ENCODE results near the gene TMEFF2. TPM values are rescaled to one million over a fixed set of nuclear protein-coding genes. Genes with fewer than 3 reads are reported as not detected.
"Not testable (repeated sequence)": the region's sequence is repeated elsewhere in the genome, so short reads cannot be mapped to it uniquely, and the experiment has no call there.

The TMEFF2 gene
- total RNA-seq, 1 experiment from 2014 or later: 2.2 TPM

DNA sequence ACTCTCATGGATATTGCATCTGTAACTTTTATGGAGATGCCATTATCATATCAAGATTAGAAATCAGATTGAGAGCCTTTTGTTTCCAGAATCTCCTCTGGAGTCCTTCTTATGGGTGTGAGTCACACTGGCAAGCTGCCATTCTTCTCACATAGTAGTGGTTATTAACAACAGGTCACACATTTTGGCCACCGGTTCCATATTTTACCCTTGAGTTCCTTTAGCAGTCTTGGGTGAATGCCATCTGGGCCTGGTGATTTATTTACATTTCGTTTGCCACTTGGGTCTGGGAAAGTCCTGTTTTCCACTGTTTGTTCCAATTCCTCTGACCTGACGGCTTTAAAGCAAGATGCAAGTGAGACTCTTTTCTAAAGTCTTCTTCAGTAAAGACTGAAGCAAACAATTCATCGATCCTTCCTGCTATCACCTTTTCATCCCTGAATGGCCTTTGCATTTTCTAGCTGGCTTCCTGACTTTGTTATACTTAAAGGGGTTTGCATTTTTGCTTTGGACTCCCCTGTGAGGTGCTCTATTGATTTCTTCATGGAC, 267.3 kb downstream of the TMEFF2 start:
- DNase-seq: peak; percentile 92
- Histone ChIP-seq H3K27me3 (no peaks in the 10 kb centered on the region), H3K9me3 (no peaks in the 10 kb centered on the region), H3K36me3 (no peaks in the 10 kb centered on the region), H3K4me3 (no peak overlapping the region)

GRCh38 chr2:191926671-191927070, 268.1 kb downstream of the TMEFF2 start:
- Histone ChIP-seq H3K4me3 (no peak overlapping the region), H3K27me3 (no peaks in the 10 kb centered on the region), H3K9me3 (no peaks in the 10 kb centered on the region), H3K36me3 (no peaks in the 10 kb centered on the region)
- no peak for DNase-seq

GRCh38 chr2:191923652-191923997, 271.1 kb downstream of the TMEFF2 start:
- Histone ChIP-seq H3K4me3 (no peak overlapping the region), H3K9me3 (no peaks in the 10 kb centered on the region), H3K27me3 (no peaks in the 10 kb centered on the region), H3K36me3 (no peaks in the 10 kb centered on the region)
- DNase-seq: no peak

DNA sequence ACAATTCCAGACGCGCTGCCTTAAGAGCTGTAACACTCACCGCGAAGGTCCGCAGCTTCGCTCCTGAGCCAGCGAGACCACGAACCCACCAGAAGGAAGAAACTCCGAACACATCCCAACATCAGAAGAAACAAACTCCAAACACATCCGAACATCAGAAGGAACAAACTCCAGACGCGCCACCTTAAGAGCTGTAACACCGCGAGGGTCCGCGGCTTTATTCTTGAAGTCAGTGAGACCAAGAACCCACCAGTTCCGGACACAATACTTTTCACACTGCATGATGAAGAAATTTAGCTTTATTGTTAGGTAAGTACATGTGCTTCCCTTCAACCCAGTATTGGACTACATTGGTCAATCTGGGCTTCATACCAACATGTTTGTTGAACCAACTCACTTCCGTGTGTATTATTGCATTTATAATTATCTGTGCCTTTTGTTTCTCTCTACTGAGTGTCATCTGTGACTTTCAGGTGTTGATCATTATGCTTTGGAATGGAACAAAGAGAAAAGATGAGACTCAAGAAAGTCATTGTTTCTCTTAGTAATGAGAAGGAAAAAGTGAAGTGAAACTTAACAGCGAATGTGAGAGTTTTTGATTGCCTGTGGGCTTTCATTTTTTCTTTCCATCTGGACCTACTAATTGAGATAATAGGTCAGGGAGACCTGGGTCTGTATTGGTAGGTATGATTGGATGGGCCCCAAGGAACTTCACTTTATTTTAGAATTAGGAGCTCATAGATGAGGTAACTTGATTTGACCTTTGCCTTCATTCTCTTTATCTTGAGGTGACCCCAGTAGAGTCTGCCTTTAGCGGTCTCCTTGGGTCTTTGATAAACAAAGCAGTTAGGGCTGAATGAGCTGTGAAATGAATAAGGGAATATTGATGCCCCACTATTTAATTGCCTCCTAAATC, 271.7 kb downstream of the TMEFF2 start:
- no peak for DNase-seq
- H3K36me3 ChIP-seq: no peaks in the 10 kb centered on the region
- H3K9me3 ChIP-seq: no peaks in the 10 kb centered on the region
- no peak overlapping the region for H3K4me3 ChIP-seq
- H3K27me3 ChIP-seq: no peaks in the 10 kb centered on the region

DNA sequence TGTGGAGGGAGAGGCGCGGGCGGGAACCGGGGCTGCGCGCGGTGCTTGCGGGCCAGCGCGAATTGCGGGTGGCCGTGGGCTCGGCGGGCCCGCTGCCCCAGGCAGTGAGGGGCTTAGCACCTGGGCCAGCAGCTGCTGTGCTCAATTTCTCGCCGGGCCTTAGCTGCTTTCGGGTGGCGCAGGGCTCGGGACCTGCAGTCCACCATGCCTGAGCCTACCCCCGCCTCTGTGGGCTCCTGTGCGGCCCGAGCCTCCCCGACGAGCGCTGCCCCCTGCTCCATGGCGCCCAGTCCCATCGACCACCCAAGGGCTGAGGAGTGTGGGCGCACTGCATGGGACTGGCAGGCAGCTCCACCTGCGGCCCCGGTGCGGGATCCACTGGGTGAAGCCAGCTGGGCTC, 273.1 kb downstream of the TMEFF2 start:
- not testable (repeated sequence) for DNase-seq, H3K9me3 ChIP-seq, H3K4me3 ChIP-seq, H3K27me3 ChIP-seq, H3K36me3 ChIP-seq

DNA sequence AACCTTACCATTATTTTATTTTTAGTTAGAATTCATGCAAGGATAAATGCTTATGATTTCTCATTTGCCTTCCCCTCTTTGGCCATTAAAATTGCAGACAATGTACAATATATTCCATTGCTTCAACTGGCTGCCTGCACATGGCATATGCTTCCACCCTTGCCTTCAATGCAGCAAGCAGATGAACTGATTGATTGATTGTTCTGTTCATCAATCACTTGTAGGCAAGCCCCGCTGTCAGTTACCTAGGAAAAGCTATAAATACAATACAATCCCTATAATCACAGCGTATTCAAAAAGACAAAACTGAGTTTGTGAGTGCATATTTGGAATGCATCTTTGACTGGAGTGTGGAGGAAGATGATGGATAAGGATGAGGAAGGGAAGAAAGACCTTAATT, 274.2 kb downstream of the TMEFF2 start:
- Histone ChIP-seq H3K4me3 (no peak overlapping the region), H3K9me3 (no peaks in the 10 kb centered on the region), H3K27me3 (no peaks in the 10 kb centered on the region), H3K36me3 (no peaks in the 10 kb centered on the region)
- no peak for DNase-seq

DNA sequence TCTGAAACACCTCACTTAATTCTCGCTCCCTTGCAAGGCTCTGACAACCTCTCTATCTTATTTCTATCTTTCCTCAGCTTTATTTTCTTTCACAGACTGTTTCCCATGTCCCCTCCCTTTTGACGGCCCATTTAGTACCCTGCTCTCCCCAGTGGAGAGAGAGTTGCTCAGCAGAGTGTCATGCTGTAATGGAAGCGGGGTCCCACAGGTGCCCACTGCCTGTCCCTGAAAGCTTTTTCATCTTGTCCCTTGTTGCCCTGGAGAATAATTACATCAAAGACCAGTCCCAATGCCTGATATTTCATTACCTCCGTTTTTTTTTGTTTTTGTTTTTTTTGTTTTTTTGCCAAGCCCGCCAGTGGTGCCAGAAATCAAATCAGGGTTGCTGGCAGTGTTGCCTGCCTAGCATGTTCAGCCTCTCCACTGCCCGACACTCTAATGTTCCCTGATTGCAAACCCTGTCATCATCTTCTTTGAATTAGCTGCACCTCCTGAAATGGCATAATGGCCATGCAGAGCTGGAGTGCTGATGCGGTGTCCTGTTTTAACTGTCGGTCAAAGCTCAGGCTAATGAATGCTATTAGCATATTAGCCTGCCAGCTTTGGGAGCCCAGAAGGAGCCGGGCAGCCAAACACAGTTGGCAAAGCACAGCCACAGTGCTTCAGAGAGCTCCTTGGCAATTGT, 276.6 kb downstream of the TMEFF2 start:
- H3K27me3 ChIP-seq: no peaks in the 10 kb centered on the region
- H3K4me3 ChIP-seq: no peak overlapping the region
- no peaks in the 10 kb centered on the region for H3K9me3 ChIP-seq
- no peaks in the 10 kb centered on the region for H3K36me3 ChIP-seq
- DNase-seq: peak; percentile 25

DNA sequence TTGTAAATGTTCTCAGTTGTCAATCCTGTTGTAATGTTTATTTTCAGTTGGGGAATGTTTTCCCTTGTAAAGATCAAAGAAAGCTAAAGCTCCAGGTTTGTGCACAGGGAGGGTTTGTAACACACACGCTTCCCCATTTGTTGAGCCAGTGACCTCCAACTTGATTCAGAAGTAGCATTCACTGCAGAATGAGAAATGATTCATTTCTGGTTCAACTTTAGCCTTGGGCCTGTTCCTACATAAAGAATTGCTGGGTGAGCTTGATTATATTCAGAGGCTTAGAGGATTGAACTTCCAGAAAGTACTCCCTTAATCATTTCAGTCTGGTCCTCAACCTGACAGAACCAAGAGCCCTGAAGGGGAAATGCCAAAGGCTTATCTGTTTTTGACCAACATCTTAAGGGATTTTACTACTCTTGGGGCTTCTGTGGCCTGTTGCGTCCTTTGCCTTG, 277.3 kb downstream of the TMEFF2 start:
- Histone ChIP-seq H3K4me3 (no peak overlapping the region), H3K27me3 (no peaks in the 10 kb centered on the region), H3K9me3 (no peaks in the 10 kb centered on the region), H3K36me3 (no peaks in the 10 kb centered on the region)
- no peak for DNase-seq

DNA sequence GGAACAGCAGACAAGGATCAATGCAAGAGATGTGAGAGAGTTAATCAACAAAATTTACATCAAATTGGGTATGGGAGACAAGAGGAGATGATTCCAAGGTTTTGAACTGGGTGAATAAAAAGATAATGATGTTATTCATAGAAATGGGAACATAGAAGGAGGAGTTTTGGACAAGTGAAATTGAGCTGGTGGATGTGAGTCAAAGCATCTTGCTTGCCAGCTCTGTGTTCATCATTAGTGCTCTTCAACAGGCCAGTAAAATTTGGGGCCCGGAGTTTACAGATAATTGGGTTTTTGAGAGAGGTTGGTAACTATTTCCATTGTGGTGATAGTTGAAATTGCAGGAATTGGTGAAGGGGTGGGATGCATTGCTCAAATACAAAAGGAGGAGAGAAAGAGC, 277.9 kb downstream of the TMEFF2 start:
- no peak overlapping the region for H3K4me3 ChIP-seq
- peak; percentile 35 for DNase-seq
- no peaks in the 10 kb centered on the region for H3K36me3 ChIP-seq
- no peaks in the 10 kb centered on the region for H3K9me3 ChIP-seq
- H3K27me3 ChIP-seq: no peaks in the 10 kb centered on the region

DNA sequence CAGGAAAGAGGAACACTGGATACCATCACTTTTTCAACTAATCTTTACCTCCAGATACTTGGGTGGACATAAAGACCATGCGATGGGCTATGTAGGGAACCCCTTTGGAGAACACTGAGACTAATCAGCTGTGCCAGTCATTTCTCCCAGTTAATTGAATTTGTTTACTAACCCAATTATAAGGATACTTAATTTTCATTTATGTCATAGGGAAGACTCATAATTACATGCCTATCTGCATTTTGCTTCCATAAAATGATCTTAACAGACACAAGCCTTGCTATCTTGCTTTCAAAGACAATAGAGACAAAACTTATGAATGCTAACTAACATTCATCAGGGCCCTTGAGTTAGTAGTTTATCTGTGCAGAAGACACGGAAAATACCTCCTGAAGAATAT, 279.0 kb downstream of the TMEFF2 start:
- Histone ChIP-seq H3K9me3 (no peaks in the 10 kb centered on the region), H3K4me3 (no peak overlapping the region), H3K36me3 (no peaks in the 10 kb centered on the region)

GRCh38 chr2:191913796-191914195, 280.9 kb downstream of the TMEFF2 start:
- Histone ChIP-seq H3K27me3 (no peaks in the 10 kb centered on the region), H3K9me3 (no peaks in the 10 kb centered on the region), H3K4me3 (no peak overlapping the region), H3K36me3 (no peaks in the 10 kb centered on the region)
- no peak for DNase-seq

More for the DNA sequence above, 279.0 kb downstream of the TMEFF2 start:
- no peak for DNase-seq
- H3K27me3 ChIP-seq: no peaks in the 10 kb centered on the region

DNA sequence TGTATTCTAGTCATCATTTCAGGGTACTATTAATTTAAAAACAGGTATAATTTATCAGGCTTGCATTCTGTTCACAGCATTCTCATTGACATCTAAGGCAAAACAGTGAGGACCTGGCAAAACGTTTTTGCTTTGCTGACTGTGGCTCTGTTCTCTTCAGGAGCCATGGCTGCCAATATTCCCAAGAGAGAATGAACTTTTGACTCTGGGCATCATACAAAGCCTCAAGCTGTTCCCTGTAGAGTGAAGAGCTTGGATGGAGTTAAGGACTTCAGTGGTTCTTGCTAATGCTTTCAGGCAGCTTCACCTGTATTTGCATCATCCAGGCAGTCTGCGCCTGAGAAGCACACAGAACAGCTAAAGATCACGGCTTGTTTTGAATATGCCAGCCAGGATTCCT, 282.0 kb downstream of the TMEFF2 start:
- H3K4me3 ChIP-seq: no peak overlapping the region
- no peaks in the 10 kb centered on the region for H3K27me3 ChIP-seq
- no peak for DNase-seq
- H3K36me3 ChIP-seq: no peaks in the 10 kb centered on the region
- H3K9me3 ChIP-seq: no peaks in the 10 kb centered on the region

DNA sequence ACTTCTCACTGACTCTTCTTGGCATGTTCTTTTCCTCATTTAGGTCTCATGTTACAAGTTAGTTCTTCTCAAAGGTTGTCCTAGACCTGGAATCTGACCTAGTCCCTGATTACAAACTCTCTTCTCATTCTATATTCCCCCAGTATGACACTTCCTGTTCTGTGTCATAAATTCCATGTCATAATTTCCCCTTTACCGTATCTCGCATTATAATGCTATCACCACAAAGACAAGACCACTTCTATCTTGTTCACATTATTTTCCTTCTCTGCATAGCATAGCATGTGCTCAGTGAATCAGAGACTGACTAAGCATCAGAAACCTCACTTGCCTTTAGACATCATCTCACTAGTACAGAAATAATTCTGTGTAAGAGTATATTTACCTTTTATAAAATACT, 284.2 kb downstream of the TMEFF2 start:
- Histone ChIP-seq H3K9me3 (no peaks in the 10 kb centered on the region), H3K36me3 (no peaks in the 10 kb centered on the region), H3K27me3 (no peaks in the 10 kb centered on the region), H3K4me3 (no peak overlapping the region)
- no peak for DNase-seq

GRCh38 chr2:191908874-191909273, 285.9 kb downstream of the TMEFF2 start:
- no peaks in the 10 kb centered on the region for H3K9me3 ChIP-seq
- H3K4me3 ChIP-seq: no peak overlapping the region
- no peaks in the 10 kb centered on the region for H3K27me3 ChIP-seq
- H3K36me3 ChIP-seq: no peaks in the 10 kb centered on the region
- no peak for DNase-seq

DNA sequence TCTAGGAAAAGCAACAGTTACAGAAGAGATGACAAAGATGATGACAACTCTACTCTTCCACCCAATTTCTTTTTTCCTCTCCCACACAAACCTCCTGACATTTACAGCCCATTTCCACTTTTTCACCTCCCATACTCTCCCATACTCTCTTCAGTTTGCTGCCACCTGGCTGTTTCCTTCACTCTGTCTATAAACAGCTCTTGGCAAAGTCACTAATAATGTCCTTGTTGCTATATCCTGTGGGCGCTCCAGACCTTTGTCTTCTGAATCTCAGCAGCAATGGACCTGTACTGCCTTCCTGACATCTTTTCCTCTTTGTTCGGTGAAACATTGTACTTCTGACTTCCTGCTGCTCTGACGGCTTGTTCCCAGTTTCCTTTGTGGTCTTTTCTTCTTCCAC, 287.2 kb downstream of the TMEFF2 start:
- Histone ChIP-seq H3K4me3 (no peak overlapping the region), H3K27me3 (no peaks in the 10 kb centered on the region), H3K36me3 (no peaks in the 10 kb centered on the region), H3K9me3 (no peaks in the 10 kb centered on the region)
- no peak for DNase-seq

GRCh38 chr2:191907091-191907490, 287.6 kb downstream of the TMEFF2 start:
- no peak for DNase-seq
- Histone ChIP-seq H3K4me3 (no peak overlapping the region), H3K36me3 (no peaks in the 10 kb centered on the region), H3K27me3 (no peaks in the 10 kb centered on the region), H3K9me3 (peaks cover under 1% of the 10 kb centered on the region; the same call in 1 of the 2 replicates)

DNA sequence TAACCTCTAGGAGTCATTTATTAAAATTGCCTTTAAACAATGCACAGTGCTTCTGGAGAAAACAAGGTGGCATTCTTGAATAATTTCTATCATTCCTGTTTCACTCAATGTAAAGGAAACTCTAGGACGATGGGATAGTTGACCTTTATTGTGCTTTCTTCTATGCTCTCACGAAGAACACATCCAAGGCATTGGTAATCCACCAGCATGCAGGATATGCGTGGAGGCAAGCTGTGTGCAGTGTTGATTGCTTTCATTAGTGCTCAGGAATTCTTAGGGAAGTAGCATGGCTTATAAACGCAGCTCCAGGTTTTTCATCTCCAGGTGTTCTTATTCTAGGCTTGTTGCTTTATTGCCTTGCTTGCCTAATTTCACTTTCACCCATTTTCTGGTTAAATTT, 289.4 kb downstream of the TMEFF2 start:
- Histone ChIP-seq H3K4me3 (no peak overlapping the region), H3K9me3 (peaks cover 9% of the 10 kb centered on the region), H3K36me3 (no peaks in the 10 kb centered on the region), H3K27me3 (no peaks in the 10 kb centered on the region)
- no peak for DNase-seq
